PC-9 (cell line): ENCODE results near the gene PES1. TPM values are rescaled to one million over a fixed set of nuclear protein-coding genes. Genes with fewer than 3 reads are reported as not detected.

ENCODE experiments used
- BruUV-seq: library from RNA; stranded (reverse); fragments of 400-500 nt; replicated peaks from 2 replicates; lab custom pipeline; 2021; lab: Mats Ljungman, UMichigan
- CTCF ChIA-PET: fragments of 300-600 bp; sonication (Branson Sonifier 250); formaldehyde crosslinking; loops from one replicate; lab custom pipeline; 2022; ENCODE audit warnings: antibody characterized with exemption; lab: Charles Lee
- POLR2A ChIA-PET: fragments of 300-600 bp; sonication (Branson Sonifier 250); formaldehyde crosslinking; loops from one replicate; lab custom pipeline; 2022; ENCODE audit warnings: antibody characterized with exemption; ENCODE audit not compliant: unreplicated experiment; lab: Charles Lee
- DNase-seq, 2 experiments: peaks; one replicate each; pipeline versions ENCODE4 v3.0.0 to v3.0.0-alpha.2; 2015 to 2022; ENCODE audit warnings: mixed read lengths in 1 of 2
- H2AFZ ChIP-seq: fragments of 200-600 bp; sonication (generic); 2 replicates; pipeline ENCODE4 v1.8.1; 2017; ENCODE audit warnings: antibody characterized with exemption
- H3F3A ChIP-seq: fragments of 200-600 bp; sonication (generic); 2 replicates; pipeline ENCODE4 v1.8.1; 2017; ENCODE audit warnings: antibody characterized with exemption, mild to moderate bottlenecking, low read depth; ENCODE audit not compliant: insufficient read depth
- H3K27ac ChIP-seq: fragments of 200-600 bp; sonication (generic); 2 replicates; pipeline ENCODE4 v1.6.1; 2016; ENCODE audit warnings: mixed run types
- H3K27me3 ChIP-seq: fragments of 200-600 bp; sonication (generic); 2 replicates; pipeline ENCODE4 v1.6.1; 2016; ENCODE audit warnings: low read depth, mixed run types; ENCODE audit not compliant: insufficient read depth
- H3K36me3 ChIP-seq: fragments of 200-600 bp; sonication (generic); 2 replicates; pipeline ENCODE4 v1.6.1; 2016; ENCODE audit warnings: low read depth, mixed run types
- H3K4me1 ChIP-seq: fragments of 200-600 bp; sonication (generic); replicated peaks from 2 replicates; pipeline ENCODE4 v1.6.1; 2016; ENCODE audit warnings: mixed run types; ENCODE audit not compliant: insufficient read depth
- H3K4me2 ChIP-seq: fragments of 200-600 bp; sonication (generic); 2 replicates; pipeline ENCODE4 v1.6.1; 2017; ENCODE audit warnings: mixed run types
- H3K4me3 ChIP-seq: fragments of 200-600 bp; sonication (generic); 2 replicates; pipeline ENCODE4 v1.6.1; 2016; ENCODE audit warnings: mixed run types
- H3K79me2 ChIP-seq: fragments of 200-600 bp; sonication (generic); 2 replicates; pipeline ENCODE4 v1.6.1; 2017; ENCODE audit warnings: low read depth, mixed run types
- H3K9me2 ChIP-seq: fragments of 200-600 bp; sonication (generic); 2 replicates; pipeline ENCODE4 v1.8.1; 2017; ENCODE audit warnings: mild to moderate bottlenecking; ENCODE audit not compliant: insufficient read depth
- H3K9me3 ChIP-seq: fragments of 200-600 bp; sonication (generic); 2 replicates; pipeline ENCODE4 v1.8.1; 2016; ENCODE audit warnings: low read depth; ENCODE audit not compliant: insufficient read depth
- H4K20me1 ChIP-seq: fragments of 200-600 bp; sonication (generic); 2 replicates; pipeline ENCODE4 v1.8.1; 2017; ENCODE audit not compliant: insufficient read depth
- CTCF ChIP-seq: fragments of 200-600 bp; sonication (generic); conservative IDR thresholded peaks from 2 replicates; pipeline ENCODE4 v1.6.1; 2017; ENCODE audit warnings: mixed run types, antibody characterized with exemption, mild to moderate bottlenecking, moderate library complexity
- EZH2 ChIP-seq: fragments of 200-600 bp; sonication (generic); IDR thresholded peaks from 2 replicates; pipeline ENCODE4 v1.8.0; 2017; ENCODE audit warnings: antibody characterized with exemption, low read depth
- intact Hi-C: fragments of 100-400 bp; cut with micrococcal nuclease; formaldehyde crosslinking; loops from one replicate; pipeline ENCODE4 v1.10.0; 2022; ENCODE audit not compliant: unreplicated experiment
- total RNA-seq: library from RNA; stranded (reverse); gene quantifications from 2 replicates; pipeline ENCODE4 v1.2.3, GENCODE V29; 2021

Gene PES1
- total RNA-seq, 1 experiment from 2014 or later = 94.3 TPM

GRCh38 chr22:30574095-30574981 lies 17.4 kb downstream of the PES1 start, which contains the start of gene GAL3ST1:
Gene GAL3ST1, minus strand, starts transcription at chr22:30574665. Its CDS starts 17,273 bp downstream, at chr22:30557392.
- no peaks in the 10 kb centered on the region for H3K9me2 ChIP-seq
- peaks cover 27% of the 10 kb centered on the region for H3F3A ChIP-seq
- POLR2A ChIA-PET = no interaction called here
- H3K27ac ChIP-seq = no peak within 1 kb of the TSS
- H3K9me3 ChIP-seq = no peaks in the 10 kb centered on the region
- no peak for DNase-seq
- no peak within 1 kb of the TSS for H2AFZ ChIP-seq
- no peaks in the 10 kb centered on the region for H3K27me3 ChIP-seq
- no TSS peak for BruUV-seq
- no peaks in the 10 kb centered on the region for H3K79me2 ChIP-seq
- TF ChIP-seq CTCF = no peak
- no peak for TF ChIP-seq EZH2
- H3K36me3 ChIP-seq = 0 out of 2 replicates have a peak, but pooled peaks cover 8% of the 10 kb centered on the region
- peaks cover 20% of the 10 kb centered on the region for H4K20me1 ChIP-seq
- H3K4me3 ChIP-seq = no peak within 1 kb of the TSS
- H3K4me2 ChIP-seq = no peak within 1 kb of the TSS
- H3K4me1 ChIP-seq = no peaks in the 10 kb centered on the region
- intact Hi-C loops = no loop called here
- CTCF ChIA-PET = interaction anchor here (0.6 kb wide), 1 partner anchor 192 kb away, joined by 6 read pairs; no protein-coding TSS in a partner anchor

GRCh38 chr22:30573594-30574094 lies 18.1 kb downstream of the PES1 start:
- BruUV-seq = no TSS peak
- TF ChIP-seq EZH2 (no peak), CTCF (no peak)
- intact Hi-C loops = no loop called here
- Histone ChIP-seq H3K9me2 (no peaks in the 10 kb centered on the region), H3K4me3 (no peak overlapping the region), H3K36me3 (0 out of 2 replicates have a peak, but pooled peaks cover 8% of the 10 kb centered on the region), H3K4me2 (no peak overlapping the region), H3K9me3 (no peaks in the 10 kb centered on the region), H3K27ac (no peak overlapping the region), H2AFZ (no peak overlapping the region), H3F3A (peaks cover 27% of the 10 kb centered on the region), H3K27me3 (no peaks in the 10 kb centered on the region), H4K20me1 (peaks cover 19% of the 10 kb centered on the region), H3K79me2 (no peaks in the 10 kb centered on the region), H3K4me1 (no peaks in the 10 kb centered on the region)
- ChIA-PET POLR2A (no interaction called here), CTCF (no interaction called here)
- no peak for DNase-seq

GRCh38 chr22:30572840-30573593 lies 18.7 kb downstream of the PES1 start:
- H3K9me3 ChIP-seq = no peaks in the 10 kb centered on the region
- 0 out of 2 replicates have a peak, but pooled peaks cover 6% of the 10 kb centered on the region for H3K36me3 ChIP-seq
- no peak overlapping the region for H2AFZ ChIP-seq
- H3K27ac ChIP-seq = no peak overlapping the region
- H4K20me1 ChIP-seq = peaks cover 19% of the 10 kb centered on the region
- H3K27me3 ChIP-seq = no peaks in the 10 kb centered on the region
- CTCF ChIA-PET = no interaction called here
- no peaks in the 10 kb centered on the region for H3K9me2 ChIP-seq
- peaks cover 27% of the 10 kb centered on the region for H3F3A ChIP-seq
- TF ChIP-seq CTCF = no peak
- H3K79me2 ChIP-seq = no peaks in the 10 kb centered on the region
- no peak for DNase-seq
- no peak overlapping the region for H3K4me2 ChIP-seq
- POLR2A ChIA-PET = no interaction called here
- H3K4me3 ChIP-seq = no peak overlapping the region
- no peaks in the 10 kb centered on the region for H3K4me1 ChIP-seq
- intact Hi-C loops = no loop called here
- no TSS peak for BruUV-seq
